ENCODE results near the gene TBC1D5. TPM values are rescaled to one million over a fixed set of nuclear protein-coding genes. Genes with fewer than 3 reads are reported as not detected.

Gene TBC1D5
- total RNA-seq, 1 experiment from 2014 or later, result 33.9 TPM

DNA sequence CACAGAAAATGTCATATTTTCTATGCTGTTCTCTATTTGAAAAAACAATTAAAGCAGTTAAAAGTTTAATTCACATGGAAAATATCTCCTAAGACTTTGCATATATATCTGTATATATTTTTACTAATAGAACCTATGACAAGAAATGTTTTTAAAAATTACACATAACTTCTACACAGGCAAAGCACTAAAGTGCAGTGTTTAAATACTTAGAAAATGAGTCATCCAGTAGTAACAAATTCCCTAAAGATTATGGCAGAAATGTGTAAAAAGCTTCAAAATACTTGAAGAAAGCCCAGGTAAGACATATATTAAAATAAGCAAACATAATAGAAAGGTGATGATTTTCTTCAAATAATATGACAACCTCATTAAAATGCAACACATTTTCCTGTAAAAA lies 236.6 kb downstream of the TBC1D5 start:
- no TSS peak for BruUV-seq (replicated peaks)
- H2AFZ ChIP-seq (ENCODE audit: low read depth, low read length, poor library complexity, severe bottlenecking), result no peak overlapping the region
- POLR2A ChIA-PET, result no interaction called here
- H3K9ac ChIP-seq (ENCODE audit: low read length), result no peak overlapping the region
- H3K9me3 ChIP-seq (ENCODE audit: control insufficient read depth in 1 of 2, insufficient read depth in 1 of 2, low read depth in 1 of 2, low read length in 2 of 2), result no peaks in the 10 kb centered on the region
- H3K27ac ChIP-seq (ENCODE audit: low read depth, low read length), result no peak overlapping the region
- H3K79me2 ChIP-seq (ENCODE audit: insufficient read depth, low read length), result no peaks in the 10 kb centered on the region
- H3K27me3 ChIP-seq (ENCODE audit: insufficient read depth, low read length), result no peaks in the 10 kb centered on the region
- H3K4me3 ChIP-seq (replicated peaks in 1 of 2; ENCODE audit: low read depth in 1 of 2, low read length in 2 of 2), result no peak overlapping the region
- RAD21 ChIA-PET (ENCODE audit: low non-redundant PET in 1 of 2, low total read pairs in 2 of 2, uncharacterized antibody in 2 of 2, unreplicated experiment in 2 of 2), result no interaction called here
- H3K9me2 ChIP-seq (ENCODE audit: insufficient read depth), result no peaks in the 10 kb centered on the region
- H3K4me1 ChIP-seq (ENCODE audit: control insufficient read depth in 1 of 2, insufficient read depth in 2 of 2, low read length in 2 of 2), result peaks cover under 1 to 12% of the 10 kb centered on the region in 2 experiments; a peak in 3 of 4 replicates
- no peaks in the 10 kb centered on the region for H3K36me3 ChIP-seq (ENCODE audit: control insufficient read depth in 1 of 2, insufficient read depth in 2 of 2, low read length in 2 of 2)
- H4K20me1 ChIP-seq (ENCODE audit: insufficient read depth), result no peaks in the 10 kb centered on the region
- DNase-seq (ENCODE audit: low read depth, low spot score) (no peak), ATAC-seq (no peak)
- H3K4me2 ChIP-seq (ENCODE audit: low read length), result no peak overlapping the region; the same call in 1 of the 2 replicates
- intact Hi-C loops (cut with micrococcal nuclease), result no loop called here
- CTCF ChIA-PET, result no interaction called here
- TF ChIP-seq SP1 (IDR thresholded peaks at IDR 0.05; ENCODE audit: low read depth) (no peak), ZFX (IDR thresholded peaks at IDR 0.05) (no peak), SIN3A (IDR thresholded peaks at IDR 0.05; ENCODE audit: low read depth) (no peak), POLR2AphosphoS5 (IDR thresholded peaks at IDR 0.05; ENCODE audit: low read depth, low read length) (no peak), POLR2A (IDR thresholded peaks at IDR 0.05; ENCODE audit: borderline replicate concordance, extremely low read depth, insufficient read depth, insufficient read length) (no peak), YY1 (IDR thresholded peaks at IDR 0.05; ENCODE audit: extremely low read depth, insufficient replicate concordance, low read depth, low read length) (no peak), ZNF274 (IDR thresholded peaks at IDR 0.05; ENCODE audit: low read depth, low read length) (no peak), FOSL1 (IDR thresholded peaks at IDR 0.05; ENCODE audit: low read depth) (no peak), CBX3 (IDR thresholded peaks at IDR 0.05; ENCODE audit: low read depth) (no peak), EZH2 (IDR thresholded peaks at IDR 0.05) (no peak), SRF (IDR thresholded peaks at IDR 0.05; ENCODE audit: low read depth) (no peak), TCF7L2 (IDR thresholded peaks at IDR 0.05; ENCODE audit: borderline replicate concordance, extremely low read depth, insufficient read depth, insufficient read length) (no peak), RAD21 (IDR thresholded peaks at IDR 0.05; ENCODE audit: low read depth) (no peak), EZH2phosphoT487 (IDR thresholded peaks at IDR 0.05; ENCODE audit: borderline replicate concordance) (no peak), ELF1 (IDR thresholded peaks at IDR 0.05; ENCODE audit: borderline replicate concordance, low read depth) (no peak)
- TF ChIP-seq, protein P1, sequence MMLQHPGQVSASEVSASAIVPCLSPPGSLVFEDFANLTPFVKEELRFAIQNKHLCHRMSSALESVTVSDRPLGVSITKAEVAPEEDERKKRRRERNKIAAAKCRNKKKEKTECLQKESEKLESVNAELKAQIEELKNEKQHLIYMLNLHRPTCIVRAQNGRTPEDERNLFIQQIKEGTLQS (IDR thresholded peaks at IDR 0.05), result no peak
- TF ChIP-seq, protein P2, sequence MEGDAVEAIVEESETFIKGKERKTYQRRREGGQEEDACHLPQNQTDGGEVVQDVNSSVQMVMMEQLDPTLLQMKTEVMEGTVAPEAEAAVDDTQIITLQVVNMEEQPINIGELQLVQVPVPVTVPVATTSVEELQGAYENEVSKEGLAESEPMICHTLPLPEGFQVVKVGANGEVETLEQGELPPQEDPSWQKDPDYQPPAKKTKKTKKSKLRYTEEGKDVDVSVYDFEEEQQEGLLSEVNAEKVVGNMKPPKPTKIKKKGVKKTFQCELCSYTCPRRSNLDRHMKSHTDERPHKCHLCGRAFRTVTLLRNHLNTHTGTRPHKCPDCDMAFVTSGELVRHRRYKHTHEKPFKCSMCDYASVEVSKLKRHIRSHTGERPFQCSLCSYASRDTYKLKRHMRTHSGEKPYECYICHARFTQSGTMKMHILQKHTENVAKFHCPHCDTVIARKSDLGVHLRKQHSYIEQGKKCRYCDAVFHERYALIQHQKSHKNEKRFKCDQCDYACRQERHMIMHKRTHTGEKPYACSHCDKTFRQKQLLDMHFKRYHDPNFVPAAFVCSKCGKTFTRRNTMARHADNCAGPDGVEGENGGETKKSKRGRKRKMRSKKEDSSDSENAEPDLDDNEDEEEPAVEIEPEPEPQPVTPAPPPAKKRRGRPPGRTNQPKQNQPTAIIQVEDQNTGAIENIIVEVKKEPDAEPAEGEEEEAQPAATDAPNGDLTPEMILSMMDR (IDR thresholded peaks at IDR 0.05 in 2 of 3, conservative IDR thresholded peaks at IDR 0.05 in 1 of 3; ENCODE audit: borderline replicate concordance in 1 of 3, insufficient read depth in 1 of 3, low read depth in 2 of 3, low read length in 2 of 3), result no peak
- TF ChIP-seq, protein P3, sequence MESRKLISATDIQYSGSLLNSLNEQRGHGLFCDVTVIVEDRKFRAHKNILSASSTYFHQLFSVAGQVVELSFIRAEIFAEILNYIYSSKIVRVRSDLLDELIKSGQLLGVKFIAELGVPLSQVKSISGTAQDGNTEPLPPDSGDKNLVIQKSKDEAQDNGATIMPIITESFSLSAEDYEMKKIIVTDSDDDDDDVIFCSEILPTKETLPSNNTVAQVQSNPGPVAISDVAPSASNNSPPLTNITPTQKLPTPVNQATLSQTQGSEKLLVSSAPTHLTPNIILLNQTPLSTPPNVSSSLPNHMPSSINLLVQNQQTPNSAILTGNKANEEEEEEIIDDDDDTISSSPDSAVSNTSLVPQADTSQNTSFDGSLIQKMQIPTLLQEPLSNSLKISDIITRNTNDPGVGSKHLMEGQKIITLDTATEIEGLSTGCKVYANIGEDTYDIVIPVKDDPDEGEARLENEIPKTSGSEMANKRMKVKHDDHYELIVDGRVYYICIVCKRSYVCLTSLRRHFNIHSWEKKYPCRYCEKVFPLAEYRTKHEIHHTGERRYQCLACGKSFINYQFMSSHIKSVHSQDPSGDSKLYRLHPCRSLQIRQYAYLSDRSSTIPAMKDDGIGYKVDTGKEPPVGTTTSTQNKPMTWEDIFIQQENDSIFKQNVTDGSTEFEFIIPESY (IDR thresholded peaks at IDR 0.05; ENCODE audit: extremely low read depth, insufficient replicate concordance, low read length), result no peak
- TF ChIP-seq, protein P4, sequence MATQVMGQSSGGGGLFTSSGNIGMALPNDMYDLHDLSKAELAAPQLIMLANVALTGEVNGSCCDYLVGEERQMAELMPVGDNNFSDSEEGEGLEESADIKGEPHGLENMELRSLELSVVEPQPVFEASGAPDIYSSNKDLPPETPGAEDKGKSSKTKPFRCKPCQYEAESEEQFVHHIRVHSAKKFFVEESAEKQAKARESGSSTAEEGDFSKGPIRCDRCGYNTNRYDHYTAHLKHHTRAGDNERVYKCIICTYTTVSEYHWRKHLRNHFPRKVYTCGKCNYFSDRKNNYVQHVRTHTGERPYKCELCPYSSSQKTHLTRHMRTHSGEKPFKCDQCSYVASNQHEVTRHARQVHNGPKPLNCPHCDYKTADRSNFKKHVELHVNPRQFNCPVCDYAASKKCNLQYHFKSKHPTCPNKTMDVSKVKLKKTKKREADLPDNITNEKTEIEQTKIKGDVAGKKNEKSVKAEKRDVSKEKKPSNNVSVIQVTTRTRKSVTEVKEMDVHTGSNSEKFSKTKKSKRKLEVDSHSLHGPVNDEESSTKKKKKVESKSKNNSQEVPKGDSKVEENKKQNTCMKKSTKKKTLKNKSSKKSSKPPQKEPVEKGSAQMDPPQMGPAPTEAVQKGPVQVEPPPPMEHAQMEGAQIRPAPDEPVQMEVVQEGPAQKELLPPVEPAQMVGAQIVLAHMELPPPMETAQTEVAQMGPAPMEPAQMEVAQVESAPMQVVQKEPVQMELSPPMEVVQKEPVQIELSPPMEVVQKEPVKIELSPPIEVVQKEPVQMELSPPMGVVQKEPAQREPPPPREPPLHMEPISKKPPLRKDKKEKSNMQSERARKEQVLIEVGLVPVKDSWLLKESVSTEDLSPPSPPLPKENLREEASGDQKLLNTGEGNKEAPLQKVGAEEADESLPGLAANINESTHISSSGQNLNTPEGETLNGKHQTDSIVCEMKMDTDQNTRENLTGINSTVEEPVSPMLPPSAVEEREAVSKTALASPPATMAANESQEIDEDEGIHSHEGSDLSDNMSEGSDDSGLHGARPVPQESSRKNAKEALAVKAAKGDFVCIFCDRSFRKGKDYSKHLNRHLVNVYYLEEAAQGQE (IDR thresholded peaks at IDR 0.05; ENCODE audit: low read depth), result no peak

All from HCT116 (cell line).